NB4 (cell line): ENCODE results near the gene OTUD7B.

Source experiments
- CTCF ChIP-seq: IDR thresholded peaks from one replicate; pipeline ENCODE4 v1.5.1; 2012; ENCODE audit warnings: low read depth, low read length
- MAX ChIP-seq: IDR thresholded peaks from 2 replicates; pipeline ENCODE4 v1.6.1; 2011; ENCODE audit warnings: low read depth, low read length
- MYC ChIP-seq: IDR thresholded peaks from 2 replicates; pipeline ENCODE4 v1.6.1; 2011; ENCODE audit warnings: low read depth, low read length
- POLR2A ChIP-seq: IDR thresholded peaks from 2 replicates; pipeline ENCODE4 v1.6.1; 2011; ENCODE audit warnings: mild to moderate bottlenecking; ENCODE audit not compliant: insufficient read length; ENCODE audit errors: extremely low read depth

GRCh38 chr1:149936170-149936991 is 74.1 kb downstream of the OTUD7B start, which contains the start of gene MTMR11:
- TF ChIP-seq CTCF (no peak), POLR2A (no peak), MAX (no peak), MYC (no peak)
